Ishikawa (cell line): Measurements from ENCODE around the gene PROM1.

ENCODE experiments used
- CEBPB ChIP-seq: IDR thresholded peaks from 2 replicates; pipeline ENCODE4 v1.6.1; 2012
- CREB1 ChIP-seq: IDR thresholded peaks from 2 replicates; pipeline ENCODE4 v1.6.1; 2012; ENCODE audit warnings: low read depth
- EP300 ChIP-seq: IDR thresholded peaks from 2 replicates; pipeline ENCODE4 v1.6.1; 2012; ENCODE audit warnings: borderline replicate concordance
- FOXM1 ChIP-seq: IDR thresholded peaks from 2 replicates; pipeline ENCODE4 v1.6.1; 2012; ENCODE audit warnings: low read depth, borderline replicate concordance
- MAX ChIP-seq: IDR thresholded peaks from 2 replicates; pipeline ENCODE4 v1.6.1; 2012
- NFIC ChIP-seq: IDR thresholded peaks from 2 replicates; pipeline ENCODE4 v1.6.1; 2012
- REST ChIP-seq: IDR thresholded peaks from 2 replicates; pipeline ENCODE4 v1.6.1; 2012; ENCODE audit warnings: low read depth, mild to moderate bottlenecking
- TAF1 ChIP-seq: IDR thresholded peaks from 2 replicates; pipeline ENCODE4 v1.6.1; 2012; ENCODE audit warnings: low read depth, mild to moderate bottlenecking
- TCF12 ChIP-seq: IDR thresholded peaks from 2 replicates; pipeline ENCODE4 v1.6.1; 2012; ENCODE audit warnings: low read depth
- USF1 ChIP-seq: IDR thresholded peaks from 2 replicates; pipeline ENCODE4 v1.6.1; 2012
- YY1 ChIP-seq: IDR thresholded peaks from 2 replicates; pipeline ENCODE4 v1.6.1; 2012; ENCODE audit warnings: low read depth
- ZBTB7A ChIP-seq: IDR thresholded peaks from 2 replicates; pipeline ENCODE4 v1.6.1; 2012; ENCODE audit warnings: low read depth

- TF ChIP-seq TAF1 (no peak), REST (no peak), EP300 (no peak), NFIC (no peak), TCF12 (no peak), CEBPB (no peak), YY1 (no peak), ZBTB7A (no peak), MAX (no peak), CREB1 (no peak), USF1 (no peak), FOXM1 (no peak)
Measured at GRCh38 chr4:16035843-16036242, 48.0 kb downstream of the PROM1 start.
